ENCODE results near the gene BCAS1.

The BCAS1 gene

GRCh38 chr20:54107600-54108325 is 37.4 kb upstream of the BCAS1 start:
- no peaks in the 10 kb centered on the region for H3K9me3 Mint-ChIP-seq
- no peak overlapping the region for H3K27ac Mint-ChIP-seq
- DNase-seq (ENCODE audit: low spot score in 2 of 2) = no peak
- no peaks in the 10 kb centered on the region for H3K36me3 Mint-ChIP-seq
- no peak for ATAC-seq
- H3K4me3 Mint-ChIP-seq = no peak overlapping the region
- H3K4me1 Mint-ChIP-seq = no peaks in the 10 kb centered on the region

- H3K9me3 Mint-ChIP-seq = no peaks in the 10 kb centered on the region
- H3K27ac Mint-ChIP-seq = no peak overlapping the region
- H3K36me3 Mint-ChIP-seq = no peaks in the 10 kb centered on the region
- H3K4me1 Mint-ChIP-seq = no peaks in the 10 kb centered on the region
- H3K4me3 Mint-ChIP-seq = no peak overlapping the region
- no peak for DNase-seq (ENCODE audit: low spot score in 2 of 2)
- ATAC-seq = no peak
Observed at GRCh38 chr20:54107181-54107580, 36.8 kb upstream of the BCAS1 start.

GRCh38 chr20:54106162-54106561 is 35.8 kb upstream of the BCAS1 start:
- Mint-ChIP-seq H3K9me3 (no peaks in the 10 kb centered on the region), H3K27ac (no peak overlapping the region), H3K4me1 (no peaks in the 10 kb centered on the region), H3K4me3 (no peak overlapping the region), H3K36me3 (no peaks in the 10 kb centered on the region)
- no peak for ATAC-seq
- DNase-seq (ENCODE audit: low spot score in 2 of 2) = no peak

GRCh38 chr20:54105653-54106052 is 35.3 kb upstream of the BCAS1 start:
- H3K27ac Mint-ChIP-seq = no peak overlapping the region
- no peak overlapping the region for H3K4me3 Mint-ChIP-seq
- H3K4me1 Mint-ChIP-seq = no peaks in the 10 kb centered on the region
- no peaks in the 10 kb centered on the region for H3K36me3 Mint-ChIP-seq
- H3K9me3 Mint-ChIP-seq = no peaks in the 10 kb centered on the region
- no peak for ATAC-seq
- no peak for DNase-seq (ENCODE audit: low spot score in 2 of 2)

- H3K4me3 Mint-ChIP-seq = no peak overlapping the region
- no peak overlapping the region for H3K27ac Mint-ChIP-seq
- DNase-seq (ENCODE audit: low spot score in 2 of 2) = no peak
- no peaks in the 10 kb centered on the region for H3K4me1 Mint-ChIP-seq
- no peak for ATAC-seq
- no peaks in the 10 kb centered on the region for H3K36me3 Mint-ChIP-seq
- no peaks in the 10 kb centered on the region for H3K9me3 Mint-ChIP-seq
Observed at GRCh38 chr20:54104781-54105180, 34.4 kb upstream of the BCAS1 start.

GRCh38 chr20:54103762-54104600 is 33.6 kb upstream of the BCAS1 start:
- H3K4me3 Mint-ChIP-seq = no peak overlapping the region
- DNase-seq (ENCODE audit: low spot score in 2 of 2) (no peak), ATAC-seq (no peak)
- no peak overlapping the region for H3K27ac Mint-ChIP-seq
- H3K9me3 Mint-ChIP-seq = no peaks in the 10 kb centered on the region
- H3K36me3 Mint-ChIP-seq = no peaks in the 10 kb centered on the region
- H3K4me1 Mint-ChIP-seq = no peaks in the 10 kb centered on the region

- no peak overlapping the region for H3K27ac Mint-ChIP-seq
- peak; percentile 74 for ATAC-seq
- no peaks in the 10 kb centered on the region for H3K4me1 Mint-ChIP-seq
- no peaks in the 10 kb centered on the region for H3K9me3 Mint-ChIP-seq
- DNase-seq (ENCODE audit: low spot score in 2 of 2) = peak; percentile 78 to 89
- H3K36me3 Mint-ChIP-seq = no peaks in the 10 kb centered on the region
- no peak overlapping the region for H3K4me3 Mint-ChIP-seq
Observed at GRCh38 chr20:54103067-54103761, 32.8 kb upstream of the BCAS1 start.

GRCh38 chr20:54102543-54102942 is 32.1 kb upstream of the BCAS1 start:
- DNase-seq (ENCODE audit: low spot score in 2 of 2) (no peak), ATAC-seq (no peak)
- H3K4me1 Mint-ChIP-seq = no peaks in the 10 kb centered on the region
- no peaks in the 10 kb centered on the region for H3K36me3 Mint-ChIP-seq
- H3K4me3 Mint-ChIP-seq = no peak overlapping the region
- H3K9me3 Mint-ChIP-seq = no peaks in the 10 kb centered on the region
- no peak overlapping the region for H3K27ac Mint-ChIP-seq

GRCh38 chr20:54100563-54100962 is 30.2 kb upstream of the BCAS1 start:
- Mint-ChIP-seq H3K4me1 (no peaks in the 10 kb centered on the region), H3K27ac (no peak overlapping the region), H3K9me3 (no peaks in the 10 kb centered on the region), H3K36me3 (no peaks in the 10 kb centered on the region), H3K4me3 (no peak overlapping the region)
- no peak for DNase-seq (ENCODE audit: low spot score in 2 of 2)
- no peak for ATAC-seq

- peak; percentile 31 for ATAC-seq
- DNase-seq (ENCODE audit: low spot score in 2 of 2) = no peak
- no peak overlapping the region for H3K27ac Mint-ChIP-seq
- no peak overlapping the region for H3K4me3 Mint-ChIP-seq
- no peaks in the 10 kb centered on the region for H3K36me3 Mint-ChIP-seq
- no peaks in the 10 kb centered on the region for H3K9me3 Mint-ChIP-seq
- no peaks in the 10 kb centered on the region for H3K4me1 Mint-ChIP-seq
Observed at GRCh38 chr20:54099894-54100293, 29.5 kb upstream of the BCAS1 start.

- DNase-seq (ENCODE audit: low spot score in 2 of 2) = no peak
- Mint-ChIP-seq H3K27ac (no peak overlapping the region), H3K9me3 (no peaks in the 10 kb centered on the region), H3K4me1 (no peaks in the 10 kb centered on the region), H3K36me3 (no peaks in the 10 kb centered on the region), H3K4me3 (no peak overlapping the region)
- no peak for ATAC-seq
Observed at GRCh38 chr20:54098047-54098446, 27.7 kb upstream of the BCAS1 start.

- no peak overlapping the region for H3K4me3 Mint-ChIP-seq
- H3K36me3 Mint-ChIP-seq = no peaks in the 10 kb centered on the region
- no peaks in the 10 kb centered on the region for H3K9me3 Mint-ChIP-seq
- H3K27ac Mint-ChIP-seq = no peak overlapping the region
- H3K4me1 Mint-ChIP-seq = no peaks in the 10 kb centered on the region
- ATAC-seq (no peak), DNase-seq (ENCODE audit: low spot score in 2 of 2) (no peak)
Observed at GRCh38 chr20:54097236-54097529, 26.8 kb upstream of the BCAS1 start.

- H3K4me1 Mint-ChIP-seq = no peaks in the 10 kb centered on the region
- DNase-seq (ENCODE audit: low spot score in 2 of 2) (no peak), ATAC-seq (no peak)
- H3K27ac Mint-ChIP-seq = no peak overlapping the region
- no peaks in the 10 kb centered on the region for H3K36me3 Mint-ChIP-seq
- no peak overlapping the region for H3K4me3 Mint-ChIP-seq
- H3K9me3 Mint-ChIP-seq = no peaks in the 10 kb centered on the region
Observed at GRCh38 chr20:54095824-54096223, 25.4 kb upstream of the BCAS1 start.

- DNase-seq (ENCODE audit: low spot score in 2 of 2) (no peak), ATAC-seq (no peak)
- H3K36me3 Mint-ChIP-seq = no peaks in the 10 kb centered on the region
- H3K4me1 Mint-ChIP-seq = no peaks in the 10 kb centered on the region
- no peak overlapping the region for H3K4me3 Mint-ChIP-seq
- no peak overlapping the region for H3K27ac Mint-ChIP-seq
- H3K9me3 Mint-ChIP-seq = no peaks in the 10 kb centered on the region
Observed at GRCh38 chr20:54094268-54094580, 23.8 kb upstream of the BCAS1 start.

GRCh38 chr20:54093423-54094267 is 23.3 kb upstream of the BCAS1 start:
- Mint-ChIP-seq H3K4me3 (no peak overlapping the region), H3K27ac (no peak overlapping the region), H3K4me1 (no peaks in the 10 kb centered on the region), H3K9me3 (no peaks in the 10 kb centered on the region), H3K36me3 (no peaks in the 10 kb centered on the region)
- no peak for DNase-seq (ENCODE audit: low spot score in 2 of 2)
- no peak for ATAC-seq
